ENCODE results near the gene ATP8B1.

DNA sequence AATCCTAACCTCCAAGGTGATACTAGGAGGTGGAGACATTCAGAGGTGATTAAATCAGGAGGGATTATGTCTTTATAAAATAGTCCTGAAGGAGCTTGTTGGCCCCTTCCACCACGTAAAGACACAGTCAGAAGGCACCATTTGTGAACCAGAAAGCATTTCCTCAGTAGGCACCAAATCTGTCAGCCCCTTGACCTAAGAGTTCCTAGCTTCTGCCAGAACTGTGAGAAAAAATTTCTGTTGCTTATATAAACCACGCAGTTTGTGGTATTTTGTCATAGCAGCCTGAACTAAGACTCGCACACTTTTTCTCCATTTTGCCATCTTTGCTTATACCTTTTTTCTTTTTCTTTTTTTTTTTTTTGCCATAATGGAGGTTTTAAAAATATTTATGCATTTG is 162.9 kb downstream of the ATP8B1 start:
- TF ChIP-seq CTCF (IDR thresholded peaks at IDR 0.05) (no peak), POLR2A (IDR thresholded peaks at IDR 0.05) (no peak)
